ENCODE results near the gene GPC3.

- TF ChIP-seq CTCF (IDR thresholded peaks at IDR 0.05): no peak
- no peak for TF ChIP-seq MAX (IDR thresholded peaks at IDR 0.05; ENCODE audit: low read depth)
- no peak for TF ChIP-seq USF2 (IDR thresholded peaks at IDR 0.05; ENCODE audit: borderline replicate concordance, low read depth, low read length)
- TF ChIP-seq EZH2phosphoT487 (IDR thresholded peaks at IDR 0.05; ENCODE audit: borderline replicate concordance, low read depth): no peak
- no peak for TF ChIP-seq POLR2AphosphoS5 (IDR thresholded peaks at IDR 0.05; ENCODE audit: low read depth, low read length)
- TF ChIP-seq REST (IDR thresholded peaks at IDR 0.05; ENCODE audit: low read depth, low read length): no peak
- TF ChIP-seq TAF1 (IDR thresholded peaks at IDR 0.05; ENCODE audit: borderline replicate concordance, low read depth, low read length): no peak
Measured at GRCh38 chrX:133924548-133924947, 60.8 kb downstream of the GPC3 start.

All from SK-N-SH (cell line).